HG03565 (cell line): ENCODE measurements around the gene ZNF701.
"Not testable (repeated sequence)": the region's sequence is repeated elsewhere in the genome, so short reads cannot be mapped to it uniquely, and the experiment has no call there.

Experiments
- ATAC-seq: cut with Tn5 transposase; IDR thresholded peaks from one replicate; pipeline ENCODE4 v1.9.1; 2021; ENCODE audit warnings: mild to moderate bottlenecking, moderate library complexity; ENCODE audit not compliant: unreplicated experiment

Gene ZNF701

GRCh38 chr19:52570000-52570861, at the start of gene ZNF701:
ZNF701 (plus strand) TSS chr19:52570287; CDS start chr19:52574148, 3,861 bp downstream.
- peak; percentile 91 for ATAC-seq

- no peak for ATAC-seq
Observed at GRCh38 chr19:52522551-52522950, 47.5 kb upstream of the ZNF701 start.

GRCh38 chr19:52524086-52524485, 46.0 kb upstream of the ZNF701 start:
- no peak for ATAC-seq

- peak; percentile 77 for ATAC-seq
Observed at GRCh38 chr19:52527134-52527955, 42.7 kb upstream of the ZNF701 start, which contains the start of gene ZNF808. ZNF808 (plus strand) TSS chr19:52527668; CDS start chr19:52543285, 15,617 bp downstream.

- ATAC-seq, result no peak
Observed at GRCh38 chr19:52527956-52528351, 42.1 kb upstream of the ZNF701 start.

GRCh38 chr19:52532480-52532879, 37.6 kb upstream of the ZNF701 start:
- no peak for ATAC-seq

- ATAC-seq, result no peak
Observed at GRCh38 chr19:52533901-52534300, 36.2 kb upstream of the ZNF701 start.

- not testable (repeated sequence) for ATAC-seq
Observed at GRCh38 chr19:52535385-52535770, 34.7 kb upstream of the ZNF701 start.

- peak; percentile 67 for ATAC-seq
Observed at GRCh38 chr19:52535771-52536447, 34.2 kb upstream of the ZNF701 start.

GRCh38 chr19:52536448-52536800, 33.7 kb upstream of the ZNF701 start:
- no peak for ATAC-seq

- ATAC-seq, result not testable (repeated sequence)
Observed at GRCh38 chr19:52538815-52539214, 31.3 kb upstream of the ZNF701 start.

GRCh38 chr19:52541176-52541575, 28.9 kb upstream of the ZNF701 start:
- ATAC-seq, result not testable (repeated sequence)

GRCh38 chr19:52541608-52542007, 28.5 kb upstream of the ZNF701 start:
- no peak for ATAC-seq

GRCh38 chr19:52542541-52542940, 27.5 kb upstream of the ZNF701 start:
- ATAC-seq, result not testable (repeated sequence)

GRCh38 chr19:52542984-52543664, 27.0 kb upstream of the ZNF701 start:
- no peak for ATAC-seq

- ATAC-seq, result no peak
Observed at GRCh38 chr19:52554216-52554971, 15.7 kb upstream of the ZNF701 start.

GRCh38 chr19:52557231-52557995, 12.7 kb upstream of the ZNF701 start:
- no peak for ATAC-seq

- not testable (repeated sequence) for ATAC-seq
Observed at GRCh38 chr19:52558732-52559445, 11.2 kb upstream of the ZNF701 start.
